ENCODE results near the gene SAFB. TPM values are rescaled to one million over a fixed set of nuclear protein-coding genes. Genes with fewer than 3 reads are reported as not detected.

Gene SAFB
- total and polyA plus RNA-seq, 2 of the 4 experiments (the other 2 are of a cell fraction), result 18.5 to 41.2 TPM

DNA sequence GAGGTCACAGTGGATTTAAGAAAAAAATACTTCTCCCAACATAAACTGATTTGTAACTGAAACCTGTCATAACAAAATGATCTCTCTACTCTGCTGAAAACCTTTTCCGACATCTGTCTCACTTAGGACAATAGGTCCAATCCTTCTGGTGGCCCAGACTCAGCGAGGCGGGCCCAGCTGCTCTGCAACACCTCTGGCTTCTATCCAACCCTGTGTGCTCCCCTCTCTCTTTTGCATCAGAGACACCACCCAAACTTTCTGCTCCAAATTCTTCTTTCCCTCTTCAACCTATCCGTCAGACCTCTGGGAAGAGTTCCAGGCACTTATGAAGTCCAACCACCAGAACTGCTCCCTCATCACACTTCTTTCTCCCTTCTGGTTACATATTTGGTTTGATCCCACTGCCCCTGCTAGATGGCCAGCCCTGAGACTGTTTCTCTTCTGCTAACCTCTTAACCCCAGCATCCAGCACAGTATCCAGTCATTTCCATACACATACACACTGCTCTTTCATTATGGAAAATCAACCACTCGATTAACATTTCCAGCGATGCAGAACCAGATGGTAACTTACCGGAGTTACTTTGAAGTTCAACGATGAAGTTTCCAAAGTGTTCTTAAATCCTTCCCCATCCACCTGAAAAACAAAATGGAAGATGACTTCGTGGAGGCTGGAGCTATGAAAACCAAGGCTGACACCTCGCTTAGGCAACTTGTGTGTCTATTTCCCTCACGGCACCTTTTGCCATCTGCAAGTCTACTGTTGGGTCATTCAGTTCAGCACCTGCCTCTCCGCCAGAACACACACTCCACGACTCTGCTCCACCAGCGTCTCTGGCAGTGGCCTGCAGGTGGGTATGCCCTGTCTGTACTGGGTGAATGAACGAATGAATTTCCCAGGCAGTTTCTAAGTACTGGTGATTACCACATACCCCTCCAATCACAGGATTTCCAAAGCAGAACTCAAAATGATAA is 9.7 kb upstream of the SAFB start:
- intact Hi-C loops (cut with micrococcal nuclease) (no loop called here), dilution Hi-C loops (cut with HindIII; ENCODE audit: low sequenced_read_pairs, unreplicated experiment) (no loop called here), in situ Hi-C loops (cut with MboI; ENCODE audit: low sequenced_read_pairs) (no loop called here)
- POLR2A ChIA-PET (ENCODE audit: unreplicated experiment), result no interaction called here
- H3K4me2 ChIP-seq (ENCODE audit: low read depth, low read length), result no peak overlapping the region
- no peak for TF ChIP-seq RAD21 (IDR thresholded peaks at IDR 0.05; ENCODE audit: low read length)
- no peak for TF ChIP-seq BHLHE40 (IDR thresholded peaks at IDR 0.05; ENCODE audit: low read depth, low read length)
- no peak for TF ChIP-seq CTCF (conservative IDR thresholded peaks at IDR 0.05; ENCODE audit: low read depth, low read length)
- no peak for TF ChIP-seq RFX5 (IDR thresholded peaks at IDR 0.05; ENCODE audit: low read depth, low read length)
- TF ChIP-seq ELK1 (IDR thresholded peaks at IDR 0.05; ENCODE audit: borderline replicate concordance, low read depth, low read length), result no peak
- TF ChIP-seq POLR2A (IDR thresholded peaks at IDR 0.05; ENCODE audit: low read depth, low read length), result no peak
- TF ChIP-seq RCOR1 (IDR thresholded peaks at IDR 0.05; ENCODE audit: insufficient replicate concordance, low read length), result no peak
- no peak for TF ChIP-seq MXI1 (IDR thresholded peaks at IDR 0.05; ENCODE audit: borderline replicate concordance, low read depth, low read length)
- TF ChIP-seq MAZ (IDR thresholded peaks at IDR 0.05; ENCODE audit: borderline replicate concordance, low read depth, low read length), result no peak
- no peak for TF ChIP-seq SMC3 (IDR thresholded peaks at IDR 0.05; ENCODE audit: low read depth, low read length)
- no peak for TF ChIP-seq CHD1 (IDR thresholded peaks at IDR 0.05; ENCODE audit: low read depth, low read length)
- no peak for TF ChIP-seq CEBPB (IDR thresholded peaks at IDR 0.05; ENCODE audit: low read depth, low read length)
- TF ChIP-seq, protein P1, sequence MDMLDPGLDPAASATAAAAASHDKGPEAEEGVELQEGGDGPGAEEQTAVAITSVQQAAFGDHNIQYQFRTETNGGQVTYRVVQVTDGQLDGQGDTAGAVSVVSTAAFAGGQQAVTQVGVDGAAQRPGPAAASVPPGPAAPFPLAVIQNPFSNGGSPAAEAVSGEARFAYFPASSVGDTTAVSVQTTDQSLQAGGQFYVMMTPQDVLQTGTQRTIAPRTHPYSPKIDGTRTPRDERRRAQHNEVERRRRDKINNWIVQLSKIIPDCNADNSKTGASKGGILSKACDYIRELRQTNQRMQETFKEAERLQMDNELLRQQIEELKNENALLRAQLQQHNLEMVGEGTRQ (IDR thresholded peaks at IDR 0.05; ENCODE audit: low read depth, low read length), result no peak
- no peak for TF ChIP-seq NFE2L2 (IDR thresholded peaks at IDR 0.05; ENCODE audit: low read depth, low read length)
- no peak for TF ChIP-seq MAFK (IDR thresholded peaks at IDR 0.05; ENCODE audit: low read depth, low read length)
- no peak overlapping the region for H3K9ac ChIP-seq (ENCODE audit: low read depth, low read length)
- no peak overlapping the region for H3K23ac ChIP-seq (ENCODE audit: low read depth, low read length)
- H2BK5ac ChIP-seq (ENCODE audit: low read depth, low read length, poor library complexity, severe bottlenecking), result no peak overlapping the region
- no peak overlapping the region for H4K91ac ChIP-seq (ENCODE audit: insufficient read depth, low read depth, low read length)
- no peak overlapping the region for H3K14ac ChIP-seq (replicated peaks; ENCODE audit: low read depth, low read length)
- peaks cover 59% of the 10 kb centered on the region for H3K36me3 ChIP-seq (ENCODE audit: control insufficient read depth, insufficient read depth, low read length)
- BruUV-seq (replicated peaks), result no TSS peak
- H2AK9ac ChIP-seq (replicated peaks; ENCODE audit: low read depth, low read length, poor library complexity), result no peak overlapping the region
- no peak overlapping the region for H2AFZ ChIP-seq (replicated peaks; ENCODE audit: low read length, poor library complexity)
- no peak for ATAC-seq (ENCODE audit: low read depth)
- no peak overlapping the region for H3K4me3 ChIP-seq (ENCODE audit: insufficient read depth, low read depth, low read length)
- WGBS, 2 experiments (ENCODE audit: extremely low coverage in 2 of 2, insufficient read length in 1 of 2), result 95% methylated on average over 9 of the region's 15 CpGs; no CpG with 5 or more reads in 1 of the 2 experiments
- H2BK20ac ChIP-seq (ENCODE audit: low read depth, low read length), result no peak overlapping the region
- H3K9me3 ChIP-seq (ENCODE audit: control insufficient read depth, insufficient read depth, low read length), result no peaks in the 10 kb centered on the region
- peaks cover 26 to 55% of the 10 kb centered on the region in 2 experiments for H3K79me1 ChIP-seq (ENCODE audit: low read depth in 1 of 2, low read length in 2 of 2)
- no peak for DNase-seq
- no peak overlapping the region for H4K5ac ChIP-seq (ENCODE audit: low read depth, low read length)
- H4K8ac ChIP-seq (ENCODE audit: low read depth in 2 of 2, low read length in 2 of 2), result no peak overlapping the region
- H3K9me1 ChIP-seq (ENCODE audit: insufficient read depth, low read length), result no peaks in the 10 kb centered on the region
- no peak overlapping the region for H3K56ac ChIP-seq (ENCODE audit: extremely low read depth, insufficient read depth, low read length)
- no peak overlapping the region for H3K27ac ChIP-seq (ENCODE audit: insufficient read depth, low read length)
- H3K4ac ChIP-seq (ENCODE audit: low read depth, low read length), result no peak overlapping the region
- no peak overlapping the region for H3K18ac ChIP-seq (ENCODE audit: low read depth, low read length)
- H2BK120ac ChIP-seq (ENCODE audit: low read depth, low read length), result no peak overlapping the region
- CTCF ChIA-PET, result no interaction called here
- H3K27me3 ChIP-seq (ENCODE audit: control insufficient read depth, insufficient read depth, low read length), result no peaks in the 10 kb centered on the region
- no peak overlapping the region for H2BK15ac ChIP-seq (ENCODE audit: low read depth, low read length)
- no peak overlapping the region for H2AK5ac ChIP-seq (ENCODE audit: low read depth, low read length)
- no peaks in the 10 kb centered on the region for H3K4me1 ChIP-seq (ENCODE audit: control insufficient read depth, insufficient read depth, low read length)
- H4K20me1 ChIP-seq (ENCODE audit: insufficient read depth, low read length), result peaks cover 22% of the 10 kb centered on the region
